ENCODE results near the gene AUTS2. TPM values are rescaled to one million over a fixed set of nuclear protein-coding genes. Genes with fewer than 3 reads are reported as not detected.

AUTS2 gene
- total RNA-seq, 1 experiment from 2014 or later, result 256 TPM

GRCh38 chr7:69624435-69625230 is 26.4 kb downstream of the AUTS2 start:
- H3K23ac ChIP-seq (ENCODE audit: insufficient read length, low read depth, low read length), result no peak overlapping the region
- Mint-ChIP-seq H3K4me3 (peak overlapping the region in 1 of 2 experiments; percentile 28; a peak in 1 of 5 replicates), H3K27me3 (ENCODE audit: low read depth) (peaks cover 98% of the 10 kb centered on the region), H3K36me3 (ENCODE audit: insufficient read depth in 1 of 3, low read depth in 3 of 3) (no peaks in the 10 kb centered on the region), H3K4me1 (peaks cover 31 to 36% of the 10 kb centered on the region in 2 experiments), H3K9me3 (no peaks in the 10 kb centered on the region; a peak in 1 of 5 replicates), H3K27ac (no peak overlapping the region)
- no peaks in the 10 kb centered on the region for H3K79me1 ChIP-seq (ENCODE audit: insufficient read depth, low read depth, low read length, poor library complexity, severe bottlenecking)
- H3K9ac ChIP-seq (ENCODE audit: extremely low read depth, insufficient read length, low read length), result no peak overlapping the region
- no peak overlapping the region for H2AFZ ChIP-seq (ENCODE audit: low read length)
- no peak overlapping the region for H3K56ac ChIP-seq (ENCODE audit: insufficient read length, low read depth, low read length)
- H2BK20ac ChIP-seq (ENCODE audit: low read depth, low read length, poor library complexity, severe bottlenecking), result no peak overlapping the region
- no peak overlapping the region for H2AK5ac ChIP-seq (ENCODE audit: insufficient read length, low read length)
- H3K4ac ChIP-seq (ENCODE audit: low read depth, low read length), result no peak overlapping the region
- no peak overlapping the region for H2BK5ac ChIP-seq (ENCODE audit: insufficient read length, low read length)
- H3T11ph ChIP-seq (ENCODE audit: low read length), result no peak overlapping the region
- H4K91ac ChIP-seq (ENCODE audit: insufficient read length, low read depth, low read length), result no peak overlapping the region
- H3K23me2 ChIP-seq (ENCODE audit: insufficient read length, low read depth, low read length, poor library complexity, severe bottlenecking), result no peaks in the 10 kb centered on the region
- TF ChIP-seq CTCF (conservative IDR thresholded peaks at IDR 0.05), result no peak
- peaks cover 43% of the 10 kb centered on the region for H3K27me3 ChIP-seq (ENCODE audit: insufficient read depth, low read length)
- no peak overlapping the region for H2BK12ac ChIP-seq (ENCODE audit: insufficient read length, low read depth, low read length)
- no peaks in the 10 kb centered on the region for H4K20me1 ChIP-seq (ENCODE audit: control insufficient read depth, insufficient read depth, insufficient read length)
- no peak overlapping the region for H2BK15ac ChIP-seq (ENCODE audit: low read depth, low read length)
- WGBS (ENCODE audit: extremely low coverage, insufficient read length, low lambda C conversion rate), result no CpG with 5 or more reads among the region's 8 CpGs
- H4K5ac ChIP-seq (ENCODE audit: insufficient read length, low read depth, low read length), result no peak overlapping the region
- H2BK120ac ChIP-seq (ENCODE audit: low read depth, low read length, poor library complexity, severe bottlenecking), result no peak overlapping the region
- H3K18ac ChIP-seq (ENCODE audit: insufficient read length, low read depth, low read length), result no peak overlapping the region
- no peaks in the 10 kb centered on the region for H3K9me3 ChIP-seq (ENCODE audit: control insufficient read depth, low read depth, low read length)
- H3K4me1 ChIP-seq (ENCODE audit: insufficient read depth, low read length), result 0 out of 2 replicates have a peak, but pooled peaks cover 3% of the 10 kb centered on the region
- DNase-seq, result no peak
- no peak overlapping the region for H3K4me2 ChIP-seq (ENCODE audit: insufficient read depth, insufficient read length, low read length)
- H3K14ac ChIP-seq (ENCODE audit: insufficient read depth, low read length), result no peak overlapping the region
- no peaks in the 10 kb centered on the region for H3K79me2 ChIP-seq (ENCODE audit: insufficient read depth, low read length)
- no peak overlapping the region for H3K27ac ChIP-seq (ENCODE audit: insufficient read length, low read depth, low read length)
- no peak overlapping the region for H4K8ac ChIP-seq (replicated peaks; ENCODE audit: insufficient read length, low read depth, low read length)

Measured in H9 (cell line).